ENCODE measurements around the gene TMEM39B.

DNA sequence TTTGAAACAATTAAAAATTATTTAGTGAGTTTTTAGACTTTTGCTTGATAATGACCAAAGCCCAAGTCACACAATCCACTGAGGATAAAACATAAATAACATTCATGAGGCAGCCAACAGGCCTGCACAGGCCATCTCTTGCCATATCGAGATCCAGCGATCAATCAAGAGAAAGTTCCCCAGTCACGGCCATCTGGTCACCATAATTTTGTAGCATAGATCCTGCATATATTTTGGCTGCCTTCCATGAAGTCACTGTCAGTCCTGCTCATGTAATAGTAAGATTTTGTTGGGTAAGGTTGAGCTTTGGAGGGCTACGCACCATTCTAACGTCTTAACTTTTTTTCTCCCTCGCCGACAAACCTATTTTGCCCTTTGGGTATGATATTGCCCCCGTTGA lies 52.6 kb downstream of the TMEM39B start:
- TF ChIP-seq, protein P1, sequence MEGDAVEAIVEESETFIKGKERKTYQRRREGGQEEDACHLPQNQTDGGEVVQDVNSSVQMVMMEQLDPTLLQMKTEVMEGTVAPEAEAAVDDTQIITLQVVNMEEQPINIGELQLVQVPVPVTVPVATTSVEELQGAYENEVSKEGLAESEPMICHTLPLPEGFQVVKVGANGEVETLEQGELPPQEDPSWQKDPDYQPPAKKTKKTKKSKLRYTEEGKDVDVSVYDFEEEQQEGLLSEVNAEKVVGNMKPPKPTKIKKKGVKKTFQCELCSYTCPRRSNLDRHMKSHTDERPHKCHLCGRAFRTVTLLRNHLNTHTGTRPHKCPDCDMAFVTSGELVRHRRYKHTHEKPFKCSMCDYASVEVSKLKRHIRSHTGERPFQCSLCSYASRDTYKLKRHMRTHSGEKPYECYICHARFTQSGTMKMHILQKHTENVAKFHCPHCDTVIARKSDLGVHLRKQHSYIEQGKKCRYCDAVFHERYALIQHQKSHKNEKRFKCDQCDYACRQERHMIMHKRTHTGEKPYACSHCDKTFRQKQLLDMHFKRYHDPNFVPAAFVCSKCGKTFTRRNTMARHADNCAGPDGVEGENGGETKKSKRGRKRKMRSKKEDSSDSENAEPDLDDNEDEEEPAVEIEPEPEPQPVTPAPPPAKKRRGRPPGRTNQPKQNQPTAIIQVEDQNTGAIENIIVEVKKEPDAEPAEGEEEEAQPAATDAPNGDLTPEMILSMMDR (IDR thresholded peaks at IDR 0.05) = no peak
- TF ChIP-seq PRDM15 (CRISPR knock-in tag; IDR thresholded peaks at IDR 0.05) = no peak
